GM19025 (cell line): ENCODE measurements around the gene SIGLEC8.
"Not testable (repeated sequence)": the region's sequence is repeated elsewhere in the genome, so short reads cannot be mapped to it uniquely, and the experiment has no call there.

Experiments
- ATAC-seq: cut with Tn5 transposase; IDR thresholded peaks from one replicate; pipeline ENCODE4 v1.9.1; 2021; ENCODE audit warnings: mild to moderate bottlenecking, low read depth, moderate library complexity; ENCODE audit not compliant: unreplicated experiment

Gene SIGLEC8

GRCh38 chr19:51458051-51458645 lies at the start of gene SIGLEC8:
SIGLEC8 (minus strand) TSS chr19:51458454; CDS start chr19:51458387, 67 bp downstream.
- no peak for ATAC-seq

GRCh38 chr19:51507640-51508058 lies 49.4 kb upstream of the SIGLEC8 start:
- no peak for ATAC-seq

DNA sequence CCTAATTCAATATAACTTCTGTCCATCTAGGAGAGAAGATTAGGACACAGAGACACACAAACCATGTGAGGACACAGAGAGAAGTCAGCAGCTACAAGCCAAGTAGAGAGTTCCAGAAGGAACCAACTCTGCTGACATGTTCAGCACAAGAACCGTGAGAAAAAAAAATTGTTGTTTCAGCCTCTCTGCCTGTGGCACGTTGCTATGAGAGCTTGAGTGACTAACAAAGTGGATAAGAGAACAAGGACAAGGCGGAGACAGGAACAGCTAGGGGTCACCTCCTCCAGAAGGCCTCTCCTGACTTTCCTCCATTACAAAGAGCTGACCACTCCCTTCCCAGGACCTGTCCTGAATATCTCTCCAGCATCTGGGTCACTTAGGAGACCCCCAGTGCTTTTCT lies 48.9 kb upstream of the SIGLEC8 start:
- ATAC-seq = no peak

DNA sequence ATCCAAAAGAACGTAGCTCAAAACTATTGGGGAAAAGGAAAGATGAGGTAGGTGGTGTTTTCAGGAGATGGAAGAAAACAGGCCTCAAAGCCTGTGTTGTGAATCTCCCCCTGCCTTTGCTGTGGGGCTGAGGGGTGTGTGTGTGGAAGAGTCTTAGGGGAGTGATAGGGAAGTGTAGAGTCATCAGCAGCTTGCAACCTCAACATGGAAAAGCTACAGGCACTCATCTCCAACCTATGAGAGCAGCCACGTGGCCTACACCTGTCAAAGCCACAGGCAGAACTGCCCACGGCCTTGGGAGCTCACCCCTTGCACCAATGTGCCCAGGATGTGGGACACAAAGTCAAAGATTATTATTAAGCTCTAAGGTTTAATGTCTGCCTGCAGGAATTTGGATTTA lies 47.6 kb upstream of the SIGLEC8 start:
- no peak for ATAC-seq

DNA sequence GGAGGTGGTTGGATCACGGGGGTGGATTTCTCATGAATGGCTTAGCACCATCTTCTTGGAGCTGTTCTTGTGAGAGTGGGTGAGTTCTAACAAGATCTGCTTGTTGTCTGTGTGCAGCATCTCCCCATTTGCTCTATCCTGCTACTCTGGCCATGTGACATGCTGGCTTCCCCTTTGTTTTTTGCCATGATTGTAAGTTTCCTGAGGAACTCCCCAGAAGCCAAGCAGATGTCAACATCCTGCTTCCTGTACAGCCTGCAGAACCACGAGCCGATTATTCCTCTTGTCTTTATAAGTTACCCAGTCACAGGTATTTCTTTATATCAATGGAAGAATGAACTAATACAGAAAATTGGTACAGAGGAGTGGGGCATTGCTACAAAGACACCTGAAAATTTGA lies 45.6 kb upstream of the SIGLEC8 start:
- no peak for ATAC-seq

DNA sequence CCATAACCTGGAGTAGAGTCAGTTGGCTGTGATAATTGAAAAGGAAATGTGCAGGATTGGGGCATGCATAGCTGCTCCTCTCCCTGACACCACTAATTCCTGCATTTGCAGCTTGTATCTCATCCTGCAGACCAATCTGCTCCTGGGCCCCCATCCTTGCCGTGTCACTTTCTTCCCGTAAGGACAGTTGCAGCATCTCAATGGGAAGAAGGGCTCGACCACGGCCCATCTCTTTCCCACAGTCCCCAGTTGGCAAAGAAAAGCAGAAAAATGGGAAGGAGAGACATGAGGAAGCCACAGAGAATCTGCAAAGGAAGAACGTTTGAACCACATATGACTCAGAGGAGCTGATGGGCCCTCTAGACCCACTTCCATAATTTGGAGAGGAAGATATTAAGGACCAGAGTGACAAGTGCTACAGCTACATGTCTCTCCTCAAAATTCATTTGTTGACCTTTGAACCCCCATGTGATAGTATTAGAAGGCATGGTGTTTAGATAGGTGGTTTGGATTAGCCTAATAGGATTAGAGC lies 45.1 kb upstream of the SIGLEC8 start:
- ATAC-seq = no peak

DNA sequence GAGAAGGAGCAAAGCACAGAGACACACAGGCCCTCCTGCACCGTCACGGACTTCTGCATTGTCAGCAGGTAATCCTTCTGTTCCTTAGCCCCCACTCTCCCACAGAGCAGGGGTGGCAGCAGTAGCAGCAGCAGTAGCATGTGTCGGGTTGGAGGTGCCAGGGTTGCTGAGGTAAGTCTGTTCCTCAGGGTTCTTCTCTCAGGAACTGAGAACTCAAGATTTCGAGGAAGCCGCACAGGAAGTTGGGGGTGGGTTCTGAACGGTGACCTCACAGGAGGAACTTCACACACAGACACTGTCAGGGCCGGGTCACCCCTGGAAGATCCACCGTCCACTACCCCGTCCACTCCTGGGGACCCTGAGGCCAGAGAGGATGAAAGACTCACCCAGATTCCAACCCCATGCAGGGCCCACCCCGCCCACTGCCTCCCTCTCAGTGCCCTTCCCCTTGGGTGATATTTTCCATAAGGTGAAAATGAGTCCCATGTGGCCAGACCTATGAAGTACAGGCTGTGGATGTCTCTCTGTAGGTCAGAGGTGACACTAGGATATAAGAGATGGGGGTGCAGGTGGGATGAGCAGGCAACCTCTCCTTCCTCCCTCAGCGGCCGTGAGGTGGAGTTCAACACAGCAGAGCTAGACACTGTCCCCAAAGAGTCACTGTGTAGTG lies 43.5 kb upstream of the SIGLEC8 start, which contains the start of gene SIGLEC12:
SIGLEC12 (minus strand) TSS at position 207 of the 670 bp plus-strand sequence; CDS start at position 140, 67 bp downstream.
- ATAC-seq = no peak

- not testable (repeated sequence) for ATAC-seq
Measured at GRCh38 chr19:51500931-51501330, 42.7 kb upstream of the SIGLEC8 start.

- no peak for ATAC-seq
Measured at GRCh38 chr19:51497666-51498065, 39.4 kb upstream of the SIGLEC8 start.

DNA sequence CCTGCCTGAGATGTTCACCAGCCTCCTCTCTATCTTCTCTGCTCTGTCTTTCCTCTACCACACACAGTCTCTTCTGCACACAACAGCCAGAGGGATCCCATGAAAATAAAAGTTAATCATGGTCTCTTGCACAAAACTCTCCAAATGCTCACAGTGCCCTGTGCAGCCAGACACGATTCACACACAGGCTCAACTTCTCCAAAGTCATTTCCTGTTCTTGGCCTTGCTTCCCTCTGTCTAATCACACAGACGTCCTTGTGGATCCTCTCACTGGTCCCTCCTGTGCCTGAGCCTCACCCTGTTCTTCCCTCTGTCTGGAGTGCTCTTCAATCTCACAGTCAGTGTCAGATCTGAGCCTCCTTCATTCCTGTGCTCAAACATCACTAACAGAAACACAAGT lies 35.5 kb upstream of the SIGLEC8 start:
- no peak for ATAC-seq

DNA sequence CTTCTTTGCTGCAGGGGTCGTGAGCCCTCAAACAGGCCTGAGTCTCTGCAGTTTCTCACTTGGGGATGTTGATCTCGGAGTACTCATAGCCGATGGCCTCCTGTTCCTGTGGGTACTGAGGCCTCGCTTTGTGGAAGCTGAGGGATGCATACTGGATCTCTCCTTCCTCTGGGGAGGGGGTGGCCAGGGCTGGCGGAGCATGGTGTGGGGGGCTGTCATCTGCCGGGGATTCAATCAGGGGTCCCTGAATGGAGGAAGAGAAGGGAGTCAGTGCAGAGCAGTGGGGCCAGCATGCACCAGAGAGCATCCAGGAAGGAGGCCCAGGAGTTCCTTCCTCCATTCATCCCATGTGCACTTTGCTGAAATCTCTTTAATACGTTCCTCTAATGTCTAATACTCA lies 33.3 kb upstream of the SIGLEC8 start:
- no peak for ATAC-seq

- ATAC-seq = no peak
Measured at GRCh38 chr19:51490676-51491075, 32.4 kb upstream of the SIGLEC8 start.

GRCh38 chr19:51489113-51489512 lies 30.9 kb upstream of the SIGLEC8 start:
- ATAC-seq = no peak

DNA sequence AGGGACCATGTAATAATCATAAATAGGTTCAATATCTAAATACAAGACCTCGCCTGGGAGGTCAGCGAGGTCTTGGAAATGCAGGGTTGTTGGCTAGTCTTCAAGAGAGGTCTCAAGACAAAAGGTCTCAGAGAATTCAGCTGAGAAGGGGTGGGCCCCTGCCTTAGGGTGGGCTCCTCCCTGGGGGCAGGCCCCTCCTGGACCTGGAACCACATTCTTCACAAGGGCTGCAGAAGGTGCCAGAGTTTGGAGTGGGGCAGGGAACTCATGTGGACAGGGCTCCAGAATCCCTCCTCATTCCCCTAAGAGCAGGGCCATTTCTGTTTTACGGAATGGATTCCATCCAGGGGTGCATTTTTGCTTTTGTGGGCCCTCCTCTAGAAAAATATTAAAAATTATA lies 30.2 kb upstream of the SIGLEC8 start:
- ATAC-seq = no peak

- no peak for ATAC-seq
Measured at GRCh38 chr19:51485960-51486660, 27.9 kb upstream of the SIGLEC8 start.

DNA sequence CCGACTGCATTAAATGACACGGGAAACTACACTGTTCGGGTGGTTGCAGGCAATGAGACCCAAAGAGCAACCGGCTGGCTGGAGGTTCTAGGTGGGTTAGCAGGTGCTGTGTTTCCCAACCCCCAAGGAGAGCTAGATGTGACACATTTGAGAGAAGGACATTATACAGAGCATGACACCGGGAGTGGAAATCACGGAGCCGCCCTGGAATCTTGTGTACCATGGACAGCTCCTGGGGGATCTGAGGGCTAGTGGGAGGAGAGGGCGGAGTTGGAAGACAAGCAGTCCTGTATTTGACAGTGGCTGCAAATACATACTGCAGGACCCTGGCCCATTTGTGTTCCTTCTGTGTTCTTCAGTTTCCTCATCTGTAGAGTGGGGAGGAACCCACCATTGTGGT lies 22.3 kb upstream of the SIGLEC8 start:
- no peak for ATAC-seq

DNA sequence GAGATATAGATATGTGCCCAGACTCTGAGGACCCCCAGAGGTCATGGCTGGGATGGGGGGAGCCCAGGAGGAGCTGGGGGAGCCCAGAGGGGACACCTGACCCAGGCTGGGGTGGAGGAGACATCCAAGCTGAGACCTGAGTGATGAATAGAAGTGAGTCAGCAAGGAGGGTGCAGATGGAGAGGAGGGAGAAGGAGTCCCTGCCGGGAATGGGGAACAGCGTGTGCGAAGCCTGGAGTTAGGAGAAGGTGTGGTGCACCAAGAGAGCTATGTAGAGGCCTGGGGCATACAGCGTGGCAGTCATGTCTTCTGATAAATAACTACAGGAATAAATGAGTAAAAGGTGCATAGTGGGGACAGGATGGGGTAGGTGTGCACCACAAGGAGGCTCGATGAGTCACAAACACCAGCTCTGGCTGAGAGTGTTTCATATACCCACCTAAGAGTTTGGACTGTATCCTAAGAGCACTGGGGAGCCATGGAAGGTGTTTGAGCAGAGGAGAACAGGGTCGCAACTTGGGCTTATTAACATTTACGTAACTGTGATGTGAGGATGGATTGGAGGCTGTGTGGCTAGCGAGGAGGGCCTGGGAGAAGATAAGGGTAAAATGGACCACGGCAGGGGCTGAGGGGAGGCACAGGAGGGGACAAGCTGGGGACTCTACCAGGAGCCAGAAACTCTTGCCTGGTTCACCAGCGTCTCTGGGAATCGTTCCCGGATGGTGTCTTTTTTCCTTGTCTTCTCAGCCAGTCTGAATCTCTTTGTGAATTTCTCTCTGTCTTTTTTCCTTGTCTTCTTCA lies 21.5 kb upstream of the SIGLEC8 start:
- no peak for ATAC-seq

DNA sequence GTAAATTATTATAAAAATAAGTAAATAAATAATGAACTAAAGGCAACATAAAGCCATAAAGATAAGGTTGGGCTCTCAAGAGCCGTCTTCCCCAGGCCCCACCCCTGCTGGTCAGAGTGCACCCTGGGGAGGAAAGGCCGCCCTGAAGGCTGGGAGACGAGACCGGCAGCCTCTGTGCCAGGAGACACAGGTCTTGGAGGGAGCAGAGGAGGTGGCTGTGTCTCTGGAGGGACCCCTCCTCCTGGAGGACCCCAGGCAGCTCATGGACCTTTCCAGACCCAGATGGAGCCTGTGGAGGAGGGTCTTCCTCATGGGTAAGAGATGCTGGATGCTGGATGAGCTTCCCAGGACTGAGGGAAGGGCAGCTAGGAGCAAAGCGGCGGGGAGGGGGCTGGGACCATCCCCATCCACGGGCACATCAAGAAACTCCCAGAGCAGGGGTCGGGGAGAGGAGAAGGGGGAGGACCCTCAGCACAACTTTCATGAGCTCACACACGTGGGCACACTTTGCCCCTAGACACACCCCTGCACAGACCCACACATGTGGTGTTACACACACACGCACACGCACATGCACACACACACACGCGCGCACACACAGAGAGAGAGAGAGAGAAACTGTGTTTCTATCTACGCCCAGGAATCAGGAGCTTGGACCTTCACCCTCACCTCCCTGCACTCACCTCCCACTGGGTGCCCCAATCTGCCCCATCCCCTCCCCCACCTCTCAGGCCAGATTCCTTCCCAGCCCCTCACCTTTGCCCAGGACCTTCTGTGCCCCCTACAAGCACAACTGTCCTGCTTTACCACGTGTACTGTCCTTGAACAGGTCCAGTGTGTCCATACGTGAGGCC lies 20.4 kb upstream of the SIGLEC8 start, which contains the start of gene CEACAM18:
CEACAM18 (plus strand) TSS at position 159 of the 854 bp plus-strand sequence.
- no peak for ATAC-seq

DNA sequence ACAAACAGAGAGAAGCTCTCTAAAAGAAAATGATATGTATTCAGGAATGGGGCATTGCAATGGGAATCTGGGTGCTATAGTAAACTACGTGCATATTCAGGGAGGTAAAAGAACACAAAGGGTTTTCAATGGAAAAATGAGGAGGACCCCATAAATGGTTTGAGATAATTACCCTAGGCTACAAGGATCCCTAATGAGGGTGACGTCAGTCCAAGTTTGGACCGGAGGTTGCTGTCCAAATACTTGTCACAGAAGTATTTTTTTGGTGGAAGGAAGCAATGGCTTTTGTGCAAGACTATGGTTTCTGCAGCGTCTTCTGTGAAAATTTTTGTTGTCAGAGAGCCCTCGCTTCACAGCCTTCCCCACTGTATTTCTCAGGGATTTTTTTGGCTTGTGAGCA lies 19.1 kb upstream of the SIGLEC8 start:
- no peak for ATAC-seq

DNA sequence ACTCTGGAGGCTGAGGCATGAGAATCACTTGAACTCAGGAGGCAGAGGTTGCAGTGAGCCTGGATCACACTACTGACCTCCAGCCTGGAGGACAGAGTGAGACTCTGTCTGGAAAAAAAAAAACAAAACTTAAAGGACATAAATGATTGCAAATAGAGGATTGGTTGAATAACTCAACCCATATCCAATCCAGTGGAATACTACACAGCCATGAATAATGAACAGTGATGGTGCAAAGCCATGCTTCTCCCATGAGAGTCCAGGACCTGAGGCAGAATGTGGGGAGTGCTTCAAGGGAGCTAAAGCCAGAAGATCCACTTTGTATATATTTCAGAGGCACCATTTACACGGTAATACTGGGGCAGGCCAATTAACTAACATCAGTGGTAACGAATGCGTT lies 17.9 kb upstream of the SIGLEC8 start:
- no peak for ATAC-seq
